Measurements from ENCODE around the gene AHCTF1.

Gene AHCTF1

GRCh38 chr1:246919902-246920301 is 11.8 kb downstream of the AHCTF1 start:
- TF ChIP-seq FOXM1 (IDR thresholded peaks at IDR 0.05; ENCODE audit: borderline replicate concordance, low read depth) = no peak

DNA sequence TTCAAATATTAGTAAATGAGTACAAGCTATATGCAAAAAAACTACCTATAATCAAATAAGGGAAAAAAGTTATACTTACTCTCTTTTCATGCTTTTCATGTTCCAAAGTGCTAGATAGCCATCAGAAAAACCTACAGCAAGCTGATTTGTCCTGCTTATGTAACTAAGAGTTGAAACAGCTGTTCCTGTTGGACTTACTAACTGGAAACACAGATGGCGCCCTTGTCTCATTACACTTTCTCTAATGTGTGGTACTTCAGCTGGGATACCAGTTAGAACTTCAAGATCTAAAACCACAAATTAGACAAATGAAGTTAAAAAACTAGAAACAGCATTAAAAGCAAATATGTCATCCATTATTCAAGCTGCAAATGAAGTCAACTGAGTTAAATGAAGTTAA is 24.3 kb downstream of the AHCTF1 start:
- TF ChIP-seq MAX (IDR thresholded peaks at IDR 0.05) (no peak), YY1 (IDR thresholded peaks at IDR 0.05; ENCODE audit: low read depth) (no peak), RAD21 (IDR thresholded peaks at IDR 0.05; ENCODE audit: low read depth) (peak; percentile 53)
- TF ChIP-seq, protein P1, sequence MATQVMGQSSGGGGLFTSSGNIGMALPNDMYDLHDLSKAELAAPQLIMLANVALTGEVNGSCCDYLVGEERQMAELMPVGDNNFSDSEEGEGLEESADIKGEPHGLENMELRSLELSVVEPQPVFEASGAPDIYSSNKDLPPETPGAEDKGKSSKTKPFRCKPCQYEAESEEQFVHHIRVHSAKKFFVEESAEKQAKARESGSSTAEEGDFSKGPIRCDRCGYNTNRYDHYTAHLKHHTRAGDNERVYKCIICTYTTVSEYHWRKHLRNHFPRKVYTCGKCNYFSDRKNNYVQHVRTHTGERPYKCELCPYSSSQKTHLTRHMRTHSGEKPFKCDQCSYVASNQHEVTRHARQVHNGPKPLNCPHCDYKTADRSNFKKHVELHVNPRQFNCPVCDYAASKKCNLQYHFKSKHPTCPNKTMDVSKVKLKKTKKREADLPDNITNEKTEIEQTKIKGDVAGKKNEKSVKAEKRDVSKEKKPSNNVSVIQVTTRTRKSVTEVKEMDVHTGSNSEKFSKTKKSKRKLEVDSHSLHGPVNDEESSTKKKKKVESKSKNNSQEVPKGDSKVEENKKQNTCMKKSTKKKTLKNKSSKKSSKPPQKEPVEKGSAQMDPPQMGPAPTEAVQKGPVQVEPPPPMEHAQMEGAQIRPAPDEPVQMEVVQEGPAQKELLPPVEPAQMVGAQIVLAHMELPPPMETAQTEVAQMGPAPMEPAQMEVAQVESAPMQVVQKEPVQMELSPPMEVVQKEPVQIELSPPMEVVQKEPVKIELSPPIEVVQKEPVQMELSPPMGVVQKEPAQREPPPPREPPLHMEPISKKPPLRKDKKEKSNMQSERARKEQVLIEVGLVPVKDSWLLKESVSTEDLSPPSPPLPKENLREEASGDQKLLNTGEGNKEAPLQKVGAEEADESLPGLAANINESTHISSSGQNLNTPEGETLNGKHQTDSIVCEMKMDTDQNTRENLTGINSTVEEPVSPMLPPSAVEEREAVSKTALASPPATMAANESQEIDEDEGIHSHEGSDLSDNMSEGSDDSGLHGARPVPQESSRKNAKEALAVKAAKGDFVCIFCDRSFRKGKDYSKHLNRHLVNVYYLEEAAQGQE (IDR thresholded peaks at IDR 0.05; ENCODE audit: low read depth) = no peak

GRCh38 chr1:246906833-246907232 is 24.9 kb downstream of the AHCTF1 start:
- no peak for TF ChIP-seq TAF1 (IDR thresholded peaks at IDR 0.05; ENCODE audit: low read depth)
- TF ChIP-seq CEBPB (IDR thresholded peaks at IDR 0.05) = no peak

DNA sequence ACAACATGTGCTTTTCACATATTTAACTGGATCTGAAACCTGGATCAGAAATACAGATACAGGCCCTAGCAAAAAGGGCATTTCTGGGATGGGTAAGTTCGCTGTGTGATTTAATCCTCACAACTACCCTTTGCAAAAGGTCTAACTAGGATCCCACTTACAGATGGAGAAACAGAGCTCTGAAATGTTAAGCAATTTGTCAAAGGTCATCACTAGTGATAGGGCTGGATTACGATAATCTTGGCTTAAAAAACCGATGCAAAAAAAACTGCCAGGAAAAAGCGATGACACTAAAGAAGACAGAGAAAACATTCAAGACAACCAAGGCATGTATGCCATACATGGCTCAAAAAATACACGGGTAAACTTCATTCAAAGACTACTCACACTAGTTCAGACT is 29.9 kb downstream of the AHCTF1 start:
- TF ChIP-seq TAF1 (IDR thresholded peaks at IDR 0.05; ENCODE audit: low read depth) = no peak
- TF ChIP-seq EGR1 (IDR thresholded peaks at IDR 0.05) = no peak
- TF ChIP-seq EP300 (IDR thresholded peaks at IDR 0.05; ENCODE audit: borderline replicate concordance) = no peak
- TF ChIP-seq YY1 (IDR thresholded peaks at IDR 0.05; ENCODE audit: low read depth) = no peak
- TF ChIP-seq MAX (IDR thresholded peaks at IDR 0.05) = no peak
- TF ChIP-seq CREB1 (IDR thresholded peaks at IDR 0.05; ENCODE audit: low read depth) = no peak
- TF ChIP-seq, protein P2, sequence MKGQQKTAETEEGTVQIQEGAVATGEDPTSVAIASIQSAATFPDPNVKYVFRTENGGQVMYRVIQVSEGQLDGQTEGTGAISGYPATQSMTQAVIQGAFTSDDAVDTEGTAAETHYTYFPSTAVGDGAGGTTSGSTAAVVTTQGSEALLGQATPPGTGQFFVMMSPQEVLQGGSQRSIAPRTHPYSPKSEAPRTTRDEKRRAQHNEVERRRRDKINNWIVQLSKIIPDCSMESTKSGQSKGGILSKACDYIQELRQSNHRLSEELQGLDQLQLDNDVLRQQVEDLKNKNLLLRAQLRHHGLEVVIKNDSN (IDR thresholded peaks at IDR 0.05) = no peak
- TF ChIP-seq RAD21 (IDR thresholded peaks at IDR 0.05; ENCODE audit: low read depth) = no peak
- TF ChIP-seq TEAD4 (IDR thresholded peaks at IDR 0.05) = no peak
- no peak for TF ChIP-seq TCF12 (IDR thresholded peaks at IDR 0.05; ENCODE audit: low read depth)
- no peak for TF ChIP-seq ZBTB7A (IDR thresholded peaks at IDR 0.05; ENCODE audit: low read depth)

GRCh38 chr1:246897302-246897701 is 34.4 kb downstream of the AHCTF1 start:
- TF ChIP-seq, protein P2 (IDR thresholded peaks at IDR 0.05) = no peak
- no peak for TF ChIP-seq YY1 (IDR thresholded peaks at IDR 0.05; ENCODE audit: low read depth)
- no peak for TF ChIP-seq ZBTB7A (IDR thresholded peaks at IDR 0.05; ENCODE audit: low read depth)
- no peak for TF ChIP-seq FOXM1 (IDR thresholded peaks at IDR 0.05; ENCODE audit: borderline replicate concordance, low read depth)
- TF ChIP-seq CEBPB (IDR thresholded peaks at IDR 0.05) = peak; percentile 29; the same call in 1 of the 2 replicates

GRCh38 chr1:246893191-246893939 is 38.4 kb downstream of the AHCTF1 start:
- TF ChIP-seq FOXM1 (IDR thresholded peaks at IDR 0.05; ENCODE audit: borderline replicate concordance, low read depth) (no peak), CREB1 (IDR thresholded peaks at IDR 0.05; ENCODE audit: low read depth) (no peak), TCF12 (IDR thresholded peaks at IDR 0.05; ENCODE audit: low read depth) (no peak), MAX (IDR thresholded peaks at IDR 0.05) (no peak), EGR1 (IDR thresholded peaks at IDR 0.05) (no peak), NFIC (IDR thresholded peaks at IDR 0.05) (no peak)
- TF ChIP-seq, protein P1 (IDR thresholded peaks at IDR 0.05; ENCODE audit: low read depth) = no peak

DNA sequence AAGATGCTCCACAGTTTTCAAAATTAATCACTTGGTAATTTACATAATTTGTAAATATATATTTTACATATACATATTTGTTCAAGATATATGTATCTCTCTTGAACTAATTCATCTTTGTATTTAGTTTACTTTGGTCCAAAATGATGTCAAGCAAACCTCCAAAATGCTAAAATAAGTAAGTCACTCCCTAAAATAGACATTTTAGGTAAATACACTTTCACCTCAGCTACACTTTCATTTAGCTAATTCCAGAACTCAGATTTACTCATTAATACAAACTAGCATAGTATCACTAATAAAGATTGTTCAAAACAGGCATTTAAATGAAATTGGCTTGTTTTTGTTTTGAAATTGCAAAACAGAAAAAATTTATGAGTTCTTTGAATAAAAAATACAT is 40.6 kb downstream of the AHCTF1 start:
- TF ChIP-seq YY1 (IDR thresholded peaks at IDR 0.05; ENCODE audit: low read depth) (no peak), TEAD4 (IDR thresholded peaks at IDR 0.05) (no peak), MAX (IDR thresholded peaks at IDR 0.05) (no peak), TCF12 (IDR thresholded peaks at IDR 0.05; ENCODE audit: low read depth) (no peak), ZBTB7A (IDR thresholded peaks at IDR 0.05; ENCODE audit: low read depth) (no peak), CEBPB (IDR thresholded peaks at IDR 0.05) (no peak), CREB1 (IDR thresholded peaks at IDR 0.05; ENCODE audit: low read depth) (no peak), NFIC (IDR thresholded peaks at IDR 0.05) (no peak), EP300 (IDR thresholded peaks at IDR 0.05; ENCODE audit: borderline replicate concordance) (no peak), FOXM1 (IDR thresholded peaks at IDR 0.05; ENCODE audit: borderline replicate concordance, low read depth) (no peak), TAF1 (IDR thresholded peaks at IDR 0.05; ENCODE audit: low read depth) (no peak), EGR1 (IDR thresholded peaks at IDR 0.05) (no peak), RAD21 (IDR thresholded peaks at IDR 0.05; ENCODE audit: low read depth) (no peak)
- TF ChIP-seq, protein P1 (IDR thresholded peaks at IDR 0.05; ENCODE audit: low read depth) = no peak
- TF ChIP-seq, protein P2 (IDR thresholded peaks at IDR 0.05) = no peak

Measured in Ishikawa (cell line).